Stimulated activated naive CD8-positive, alpha-beta T cell treated with anti-CD3 and anti-CD28 coated beads, Interleukin-15, amount 100 ng/mL, for 72 hours (primary cell): ENCODE results near the gene MME.

Experiments
- ATAC-seq: fragments of 150-1000 bp; cut with Tn5 transposase; 2 replicates; pipeline ENCODE4 v1.10.0; 2021; ENCODE audit warnings: mild to moderate bottlenecking, moderate library complexity
- DNase-seq, 2 donors: peaks; one replicate each; pipeline ENCODE4 v3.0.0; 2021 to 2022
- H3K27ac Mint-ChIP-seq, 2 donors: one replicate each; pipeline ENCODE4 v1.8.0; 2022; ENCODE audit warnings: mild to moderate bottlenecking in 2 of 2, mixed read lengths in 2 of 2, moderate library complexity in 2 of 2
- H3K27me3 Mint-ChIP-seq: one replicate; pipeline ENCODE4 v1.8.0; 2022; ENCODE audit warnings: mixed read lengths
- H3K4me1 Mint-ChIP-seq: one replicate; pipeline ENCODE4 v1.8.0; 2022; ENCODE audit warnings: mild to moderate bottlenecking, mixed read lengths
- H3K4me3 Mint-ChIP-seq, 2 donors: one replicate each; pipeline ENCODE4 v1.8.0; 2022; ENCODE audit warnings: mild to moderate bottlenecking in 2 of 2, mixed read lengths in 2 of 2, moderate library complexity in 1 of 2
- H3K9me3 Mint-ChIP-seq, 2 donors: one replicate each; pipeline ENCODE4 v1.8.0; 2022; ENCODE audit warnings: mixed read lengths in 2 of 2

MME gene

DNA sequence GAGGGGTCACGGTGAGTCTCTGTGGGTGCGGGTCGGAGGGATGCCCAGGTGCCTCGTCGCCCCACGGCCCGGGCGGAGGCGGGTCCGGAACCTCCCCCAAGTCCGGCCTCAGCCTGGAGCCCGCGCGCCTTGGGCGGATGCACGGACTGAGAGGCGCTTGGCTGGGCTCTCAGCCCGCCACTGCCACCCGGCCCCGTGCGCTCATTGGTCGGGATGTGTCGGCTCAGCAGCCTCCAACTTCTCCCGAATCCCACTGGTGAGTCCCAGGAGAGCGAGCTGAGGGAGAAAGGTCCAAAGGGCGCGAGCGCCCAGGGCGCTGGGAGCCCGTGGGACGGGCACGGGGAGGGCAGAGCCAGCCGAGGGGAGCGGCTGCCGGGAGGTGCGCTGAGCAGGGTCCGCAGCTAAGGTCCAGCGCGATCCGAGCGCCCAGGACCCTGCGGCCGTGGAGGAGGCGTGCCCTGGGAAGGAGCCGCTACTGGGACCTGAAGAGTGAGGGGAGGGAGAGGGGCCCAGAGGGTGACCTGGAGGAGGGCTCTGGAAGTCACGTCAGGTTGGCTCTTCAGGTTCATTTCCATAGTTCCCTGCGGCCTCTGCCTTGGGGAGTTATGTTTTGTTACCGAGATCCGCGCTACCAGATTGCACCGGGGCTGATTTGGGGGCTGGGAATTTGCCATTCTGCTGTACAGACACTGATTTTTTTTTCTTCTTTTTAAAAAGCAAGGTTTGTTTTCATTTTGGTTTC lies at the start of gene MME:
Gene MME, plus strand, starts transcription at position 574 of the 742 bp plus-strand sequence. CDS start 3,849 bp downstream, outside the sequence.
- peaks cover 53% of the 10 kb centered on the region for H3K27me3 Mint-ChIP-seq
- peaks cover 8% of the 10 kb centered on the region in 2 donors for H3K9me3 Mint-ChIP-seq
- no peak for DNase-seq
- H3K4me1 Mint-ChIP-seq = peaks cover 20% of the 10 kb centered on the region
- no peak within 1 kb of the TSS for H3K27ac Mint-ChIP-seq
- peak within 1 kb of the TSS; percentile 68 to 79 for H3K4me3 Mint-ChIP-seq
- ATAC-seq = peak; percentile 78

DNA sequence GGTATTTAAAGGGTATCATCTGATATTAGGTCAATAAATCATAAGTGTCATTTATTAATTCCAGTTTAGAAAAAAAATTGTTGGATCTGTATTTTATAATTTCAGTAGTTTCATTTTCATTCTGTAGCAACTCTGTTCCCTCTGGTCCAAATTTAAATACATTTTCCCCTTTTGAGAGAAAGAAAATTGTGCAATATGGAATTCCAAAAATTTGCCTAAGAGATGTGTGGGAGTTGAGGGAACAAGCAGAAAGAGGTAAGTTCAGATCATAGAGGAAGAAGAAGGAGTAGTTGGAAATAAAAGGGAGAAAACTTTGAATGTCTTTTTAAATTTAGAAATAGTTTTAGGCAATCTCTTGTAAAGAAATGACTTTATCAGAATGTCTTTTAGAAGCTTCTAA lies 48.9 kb upstream of the MME start:
- Mint-ChIP-seq H3K4me1 (no peaks in the 10 kb centered on the region), H3K9me3 (peaks cover 0 to 6% of the 10 kb centered on the region in 2 donors), H3K27ac (no peak overlapping the region), H3K4me3 (no peak overlapping the region), H3K27me3 (no peaks in the 10 kb centered on the region)
- DNase-seq (no peak), ATAC-seq (no peak)

DNA sequence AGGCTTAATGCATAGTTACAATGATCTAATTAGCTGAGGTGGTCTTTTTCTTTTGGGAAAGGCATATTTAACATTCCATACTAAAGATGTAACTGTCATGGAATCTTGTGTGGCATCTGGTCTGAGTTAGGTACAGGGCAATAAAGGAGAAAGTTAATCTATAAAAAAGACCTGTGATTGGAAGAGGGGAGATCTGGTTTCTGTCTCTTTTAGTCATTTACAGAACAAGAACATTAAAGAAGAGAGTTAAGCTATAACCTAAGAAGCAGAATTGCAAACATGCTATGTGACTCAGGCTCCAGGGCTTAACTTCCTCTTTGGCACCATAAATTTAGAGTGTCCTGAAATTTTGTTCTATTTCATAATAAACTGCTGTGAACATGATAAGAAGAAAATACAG lies 47.2 kb upstream of the MME start:
- no peak for ATAC-seq
- Mint-ChIP-seq H3K27ac (no peak overlapping the region), H3K27me3 (no peaks in the 10 kb centered on the region), H3K4me1 (no peaks in the 10 kb centered on the region), H3K9me3 (peaks cover 0 to 5% of the 10 kb centered on the region in 2 donors), H3K4me3 (no peak overlapping the region)
- no peak for DNase-seq

DNA sequence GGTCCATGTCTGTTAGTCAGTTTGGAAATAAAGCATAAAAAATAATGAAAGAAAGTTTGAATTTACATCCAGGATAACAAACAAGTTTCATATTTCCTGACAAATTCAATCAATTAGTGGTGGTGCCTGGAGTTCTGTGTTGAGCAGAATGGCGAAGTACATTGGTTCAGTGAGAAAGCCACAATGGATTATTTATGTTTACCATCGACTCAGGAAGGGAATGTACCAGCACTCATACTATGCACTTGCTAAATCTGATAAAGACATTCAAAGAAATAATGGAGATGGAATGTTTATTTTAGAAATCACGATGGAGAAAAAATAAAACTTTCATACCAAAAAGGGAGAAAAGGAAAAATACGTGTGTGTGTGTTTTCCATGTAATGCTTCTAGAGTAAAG lies 45.3 kb upstream of the MME start:
- Mint-ChIP-seq H3K4me3 (no peak overlapping the region), H3K27me3 (no peaks in the 10 kb centered on the region), H3K9me3 (peaks cover 0 to 8% of the 10 kb centered on the region in 2 donors), H3K4me1 (no peaks in the 10 kb centered on the region), H3K27ac (no peak overlapping the region)
- no peak for ATAC-seq
- DNase-seq = no peak

DNA sequence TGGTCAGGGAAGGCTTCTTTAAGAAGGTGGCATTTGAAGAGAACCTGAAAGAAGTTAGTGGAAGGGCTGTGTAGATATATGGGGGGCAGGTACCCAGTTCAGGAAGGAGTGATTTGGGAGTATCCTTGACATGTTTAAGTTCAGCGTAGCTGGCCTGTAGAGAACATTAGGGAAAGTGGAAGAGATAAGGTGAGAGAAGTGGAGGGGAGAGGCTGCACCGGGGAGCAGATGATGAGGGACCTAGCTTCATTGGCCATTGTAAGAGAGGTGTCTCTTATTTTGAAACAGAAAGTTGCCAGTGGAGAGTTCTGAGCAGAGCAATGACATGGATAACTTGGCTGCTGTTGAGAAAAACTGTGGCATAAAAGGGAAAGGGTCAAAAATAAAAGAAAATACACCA lies 44.6 kb upstream of the MME start:
- ATAC-seq (no peak), DNase-seq (no peak)
- Mint-ChIP-seq H3K9me3 (peaks cover 0 to 8% of the 10 kb centered on the region in 2 donors), H3K4me1 (no peaks in the 10 kb centered on the region), H3K4me3 (no peak overlapping the region), H3K27ac (no peak overlapping the region), H3K27me3 (no peaks in the 10 kb centered on the region)

DNA sequence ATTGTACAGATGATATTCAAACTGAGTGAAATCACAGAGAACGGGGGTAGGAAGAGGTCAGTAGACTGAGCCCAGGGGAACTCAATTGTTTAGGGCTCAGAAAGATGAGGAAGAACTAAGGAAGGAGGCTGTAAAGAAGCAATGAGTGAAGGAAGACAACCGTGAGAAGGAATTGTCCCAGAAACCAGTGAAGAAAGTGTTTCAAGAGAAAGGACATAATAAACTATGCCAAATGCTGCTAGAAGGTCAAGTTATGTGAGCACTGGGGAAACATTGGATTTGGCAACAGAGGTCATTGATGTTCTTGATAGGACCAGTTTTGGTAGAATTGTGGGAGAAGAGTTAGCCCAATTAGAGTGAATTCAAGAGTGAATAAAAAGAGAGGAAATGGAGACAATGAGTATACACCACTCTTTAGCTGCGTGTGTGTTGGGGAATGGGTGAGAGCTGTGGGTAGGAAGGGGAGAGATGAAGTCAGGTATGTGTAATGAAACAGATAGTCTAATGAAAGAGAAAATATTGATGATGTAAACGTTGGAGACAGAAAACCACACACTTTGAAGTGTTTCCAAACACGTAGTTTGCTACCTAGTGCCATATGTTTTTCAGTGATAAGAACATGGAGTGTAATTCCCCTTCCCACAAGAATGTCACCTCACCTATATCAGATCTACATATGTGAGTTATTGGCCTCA lies 42.5 kb upstream of the MME start:
- no peaks in the 10 kb centered on the region for H3K27me3 Mint-ChIP-seq
- H3K27ac Mint-ChIP-seq = no peak overlapping the region
- no peaks in the 10 kb centered on the region for H3K4me1 Mint-ChIP-seq
- ATAC-seq (peak; percentile 28), DNase-seq (no peak)
- peaks cover 0 to 8% of the 10 kb centered on the region in 2 donors for H3K9me3 Mint-ChIP-seq
- no peak overlapping the region for H3K4me3 Mint-ChIP-seq

DNA sequence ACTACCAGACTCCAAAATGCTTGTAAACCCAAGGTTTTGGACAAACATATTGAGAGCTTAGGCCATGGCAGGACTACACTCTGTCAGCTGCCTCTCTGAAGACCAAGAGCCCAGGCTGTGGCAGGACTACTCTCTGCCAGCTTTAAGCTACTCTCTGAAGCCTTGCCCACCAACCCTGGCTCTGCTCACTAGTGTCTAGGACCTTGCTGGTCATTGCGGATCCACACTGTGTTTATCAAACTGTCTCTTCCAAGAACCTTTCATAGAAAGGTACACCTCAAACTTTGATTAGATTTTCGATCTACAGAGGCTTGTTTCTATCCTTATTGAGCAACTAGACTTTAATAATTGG lies 41.9 kb upstream of the MME start:
- Mint-ChIP-seq H3K9me3 (peaks cover 0 to 8% of the 10 kb centered on the region in 2 donors), H3K4me1 (no peaks in the 10 kb centered on the region), H3K27ac (no peak overlapping the region), H3K4me3 (no peak overlapping the region), H3K27me3 (no peaks in the 10 kb centered on the region)
- ATAC-seq = no peak
- no peak for DNase-seq

DNA sequence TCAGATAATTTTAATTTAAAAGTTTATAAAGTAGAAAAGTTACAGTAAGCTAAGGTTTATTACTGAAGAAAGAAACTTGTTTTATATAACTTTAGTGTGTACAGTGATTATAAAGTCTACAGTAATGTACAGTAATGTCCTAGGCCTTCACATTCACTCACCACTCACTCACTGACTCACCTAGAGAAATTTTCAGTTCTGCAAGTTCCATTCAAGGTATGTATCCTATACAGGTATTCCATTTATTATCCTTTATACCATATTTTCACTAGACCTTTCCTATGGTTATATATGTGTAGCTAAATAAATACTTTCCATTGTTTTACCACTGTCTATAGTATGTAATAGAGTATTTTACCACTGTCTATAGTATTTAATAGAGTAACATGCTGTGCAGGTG lies 33.2 kb upstream of the MME start:
- no peak for ATAC-seq
- Mint-ChIP-seq H3K27me3 (no peaks in the 10 kb centered on the region), H3K4me3 (no peak overlapping the region), H3K27ac (no peak overlapping the region), H3K4me1 (no peaks in the 10 kb centered on the region), H3K9me3 (peaks cover 4 to 7% of the 10 kb centered on the region in 2 donors)
- no peak for DNase-seq

DNA sequence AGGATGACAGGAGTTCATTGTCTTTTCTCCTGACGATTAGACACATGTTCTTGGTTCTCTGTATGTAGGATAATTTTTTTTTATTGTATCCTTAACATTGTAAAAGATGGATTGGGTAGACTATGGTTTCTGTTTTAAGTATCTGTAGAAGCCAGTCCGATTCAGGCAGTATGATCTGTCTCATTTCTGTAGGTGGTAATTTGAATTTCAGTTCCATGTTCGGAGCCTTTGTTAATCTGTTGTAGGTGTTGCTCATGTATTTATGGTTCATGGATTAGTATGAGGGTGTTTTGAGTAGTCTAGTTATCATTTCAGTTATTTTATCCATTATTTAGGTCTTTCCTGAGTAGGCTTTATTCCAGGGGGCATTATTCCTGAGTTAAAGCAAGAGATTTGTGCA lies 32.4 kb upstream of the MME start:
- Mint-ChIP-seq H3K27ac (no peak overlapping the region), H3K27me3 (no peaks in the 10 kb centered on the region), H3K4me3 (no peak overlapping the region), H3K4me1 (no peaks in the 10 kb centered on the region), H3K9me3 (peaks cover 5 to 10% of the 10 kb centered on the region in 2 donors)
- DNase-seq (no peak), ATAC-seq (no peak)

DNA sequence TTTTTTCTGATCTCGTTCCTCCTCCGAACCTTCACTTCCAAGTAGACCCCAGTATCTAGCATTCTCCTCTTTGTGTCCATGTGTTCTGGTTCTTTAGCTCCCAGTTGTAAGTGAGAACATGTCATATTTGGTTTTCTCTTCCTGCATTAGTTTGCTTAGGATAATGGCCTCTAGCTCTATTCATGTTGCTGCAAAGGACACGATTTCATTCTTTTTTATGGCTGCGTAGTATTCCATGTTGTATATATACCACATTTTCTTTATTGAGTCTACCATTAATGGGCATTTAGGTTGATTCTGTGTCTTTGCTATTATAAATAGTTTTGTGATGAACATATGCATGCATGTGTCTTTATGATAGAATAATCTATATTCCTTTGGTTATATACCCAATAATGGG lies 30.2 kb upstream of the MME start:
- no peak overlapping the region for H3K27ac Mint-ChIP-seq
- no peak for DNase-seq
- H3K9me3 Mint-ChIP-seq = peaks cover 9 to 22% of the 10 kb centered on the region in 2 donors
- H3K4me1 Mint-ChIP-seq = no peaks in the 10 kb centered on the region
- H3K27me3 Mint-ChIP-seq = no peaks in the 10 kb centered on the region
- no peak for ATAC-seq
- H3K4me3 Mint-ChIP-seq = no peak overlapping the region

DNA sequence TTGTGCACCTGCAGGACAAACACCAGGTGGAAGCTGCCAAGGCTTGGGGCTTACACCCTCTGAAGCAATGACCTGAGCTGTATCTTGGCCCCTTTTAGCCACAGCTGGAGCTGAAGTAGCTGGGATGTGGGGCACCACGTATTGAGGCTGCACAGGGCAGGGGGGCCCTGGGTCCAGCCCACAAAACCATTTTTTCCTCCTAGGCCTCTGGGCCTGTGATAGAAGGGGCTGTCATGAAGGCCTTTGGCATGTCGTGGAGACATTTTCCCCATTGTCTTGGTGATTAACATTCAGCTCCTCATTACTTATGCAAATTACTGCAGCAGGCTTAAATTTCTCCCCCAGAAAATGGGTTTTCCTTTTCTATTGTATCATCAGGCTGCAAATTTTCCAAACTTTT lies 27.6 kb upstream of the MME start:
- no peak for ATAC-seq
- H3K4me1 Mint-ChIP-seq = no peaks in the 10 kb centered on the region
- H3K27ac Mint-ChIP-seq = no peak overlapping the region
- peaks cover 9 to 22% of the 10 kb centered on the region in 2 donors for H3K9me3 Mint-ChIP-seq
- no peak for DNase-seq
- no peaks in the 10 kb centered on the region for H3K27me3 Mint-ChIP-seq
- H3K4me3 Mint-ChIP-seq = no peak overlapping the region

DNA sequence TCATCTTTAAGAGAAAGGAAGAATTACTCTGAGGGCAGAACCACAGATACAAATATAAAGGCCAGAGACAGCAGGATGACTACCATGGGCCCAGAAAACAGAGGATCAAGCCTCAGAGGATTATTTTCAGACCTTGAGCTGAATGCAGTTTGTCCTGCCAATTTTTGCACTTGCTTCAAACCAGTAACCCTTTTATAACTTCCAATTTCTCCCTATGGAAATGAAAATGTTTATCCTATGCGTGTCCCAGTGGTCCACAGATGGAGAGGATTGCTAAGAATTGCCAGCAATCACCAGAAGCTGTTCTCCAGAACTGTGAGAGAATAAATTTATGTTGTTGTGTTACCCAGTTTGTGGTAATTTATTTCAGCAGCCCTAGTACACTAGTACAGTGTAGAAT lies 26.4 kb upstream of the MME start:
- H3K9me3 Mint-ChIP-seq = peaks cover 9 to 22% of the 10 kb centered on the region in 2 donors
- H3K27me3 Mint-ChIP-seq = no peaks in the 10 kb centered on the region
- no peaks in the 10 kb centered on the region for H3K4me1 Mint-ChIP-seq
- H3K27ac Mint-ChIP-seq = no peak overlapping the region
- no peak overlapping the region for H3K4me3 Mint-ChIP-seq
- no peak for ATAC-seq
- DNase-seq = no peak

DNA sequence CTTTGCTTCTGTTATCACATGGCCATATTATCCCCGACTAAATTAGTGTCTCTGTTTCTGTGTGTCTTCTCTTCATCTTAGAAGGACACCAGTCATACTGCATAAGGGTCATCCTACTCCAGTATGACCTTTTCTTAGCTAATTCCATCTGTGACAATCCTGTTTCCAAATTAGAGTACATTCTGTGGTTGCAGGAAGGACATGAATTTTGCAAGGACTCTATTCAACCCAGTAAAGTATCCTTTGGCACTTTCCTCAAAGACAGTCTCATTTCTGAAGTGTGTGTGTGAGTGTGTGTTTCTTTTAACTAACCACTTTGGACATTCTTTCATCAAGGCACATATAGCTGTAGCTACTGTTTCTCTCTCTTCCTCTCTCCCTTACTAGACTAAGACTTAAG lies 15.2 kb upstream of the MME start:
- Mint-ChIP-seq H3K9me3 (peaks cover 0 to 6% of the 10 kb centered on the region in 2 donors), H3K27ac (no peak overlapping the region), H3K4me1 (no peaks in the 10 kb centered on the region), H3K27me3 (no peaks in the 10 kb centered on the region), H3K4me3 (no peak overlapping the region)
- DNase-seq (no peak), ATAC-seq (no peak)

DNA sequence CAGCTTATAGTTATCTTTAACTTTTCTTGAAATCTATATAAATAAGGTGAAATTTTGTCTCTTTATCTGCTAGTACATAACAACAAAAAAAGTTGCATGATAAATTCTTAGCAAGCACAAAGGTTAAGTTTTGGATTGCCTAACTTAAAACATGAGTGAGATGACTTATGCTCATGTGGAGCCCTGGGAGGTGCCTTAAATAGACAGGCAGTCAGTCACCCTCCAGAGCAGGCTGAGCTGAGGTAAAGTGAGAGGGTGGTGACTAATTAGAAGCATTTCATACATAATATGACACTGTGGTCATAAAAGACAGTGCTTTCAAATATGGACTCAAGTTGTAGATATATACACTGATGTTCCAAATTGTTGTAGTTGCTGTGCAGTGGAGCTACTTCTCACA lies 14.6 kb upstream of the MME start:
- Mint-ChIP-seq H3K27me3 (no peaks in the 10 kb centered on the region), H3K27ac (no peak overlapping the region), H3K4me3 (no peak overlapping the region), H3K4me1 (no peaks in the 10 kb centered on the region), H3K9me3 (peaks cover 0 to 6% of the 10 kb centered on the region in 2 donors)
- DNase-seq (no peak), ATAC-seq (peak; percentile 64)

DNA sequence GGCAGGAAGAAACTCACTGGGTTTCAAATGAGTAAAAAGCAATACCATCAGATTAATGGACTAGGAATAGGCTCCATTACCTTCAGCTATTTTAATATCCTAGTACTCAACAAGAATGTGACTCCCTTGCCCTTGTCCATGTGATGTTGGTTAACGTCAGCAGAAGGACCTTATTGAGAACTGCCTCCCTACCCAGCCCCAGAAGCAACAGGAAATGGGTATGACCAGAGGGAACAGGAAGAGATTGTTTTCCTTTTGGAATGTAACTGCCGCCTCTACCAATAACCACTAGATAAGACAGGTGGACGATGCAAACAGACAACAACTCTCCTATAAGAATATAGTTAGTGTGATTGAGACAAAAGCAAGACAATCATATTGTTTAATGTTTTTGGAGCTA lies 10.4 kb upstream of the MME start:
- H3K27ac Mint-ChIP-seq = no peak overlapping the region
- no peaks in the 10 kb centered on the region for H3K9me3 Mint-ChIP-seq
- no peaks in the 10 kb centered on the region for H3K4me1 Mint-ChIP-seq
- ATAC-seq (no peak), DNase-seq (no peak)
- no peaks in the 10 kb centered on the region for H3K27me3 Mint-ChIP-seq
- H3K4me3 Mint-ChIP-seq = no peak overlapping the region

DNA sequence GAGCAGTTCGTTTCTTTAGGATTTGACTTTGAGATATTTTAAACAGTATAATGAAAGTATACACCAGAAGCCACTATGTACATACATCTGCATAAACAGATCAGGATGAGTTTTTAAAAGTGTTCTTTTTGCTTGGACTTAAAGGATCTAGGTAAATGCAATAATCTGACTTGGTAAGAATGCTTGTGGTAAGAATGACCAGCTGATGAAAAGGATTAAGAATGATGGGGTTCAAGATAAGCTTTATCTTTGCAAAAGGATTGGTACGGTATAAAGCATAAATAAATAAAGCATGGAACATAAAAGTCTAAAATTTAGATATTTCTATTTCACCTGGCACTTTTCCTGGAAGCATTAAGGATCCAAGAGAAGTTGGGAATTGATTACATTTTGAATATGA lies 9.8 kb upstream of the MME start:
- no peaks in the 10 kb centered on the region for H3K4me1 Mint-ChIP-seq
- no peaks in the 10 kb centered on the region for H3K27me3 Mint-ChIP-seq

More for the DNA sequence above, 9.8 kb upstream of the MME start:
- Mint-ChIP-seq H3K4me3 (no peak overlapping the region), H3K9me3 (peaks cover under 1% of the 10 kb centered on the region in 2 donors), H3K27ac (no peak overlapping the region)
- DNase-seq (no peak), ATAC-seq (no peak)
